GM19193 (cell line): ENCODE measurements around the gene OR4F15.

ENCODE experiments used
- POLR2A ChIP-seq: IDR thresholded peaks from 4 replicates; pipeline ENCODE4 v1.6.1; 2011; ENCODE audit not compliant: insufficient read depth, insufficient read length; ENCODE audit errors: extremely low read depth

Gene OR4F15, protein sequence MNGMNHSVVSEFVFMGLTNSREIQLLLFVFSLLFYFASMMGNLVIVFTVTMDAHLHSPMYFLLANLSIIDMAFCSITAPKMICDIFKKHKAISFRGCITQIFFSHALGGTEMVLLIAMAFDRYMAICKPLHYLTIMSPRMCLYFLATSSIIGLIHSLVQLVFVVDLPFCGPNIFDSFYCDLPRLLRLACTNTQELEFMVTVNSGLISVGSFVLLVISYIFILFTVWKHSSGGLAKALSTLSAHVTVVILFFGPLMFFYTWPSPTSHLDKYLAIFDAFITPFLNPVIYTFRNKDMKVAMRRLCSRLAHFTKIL

DNA sequence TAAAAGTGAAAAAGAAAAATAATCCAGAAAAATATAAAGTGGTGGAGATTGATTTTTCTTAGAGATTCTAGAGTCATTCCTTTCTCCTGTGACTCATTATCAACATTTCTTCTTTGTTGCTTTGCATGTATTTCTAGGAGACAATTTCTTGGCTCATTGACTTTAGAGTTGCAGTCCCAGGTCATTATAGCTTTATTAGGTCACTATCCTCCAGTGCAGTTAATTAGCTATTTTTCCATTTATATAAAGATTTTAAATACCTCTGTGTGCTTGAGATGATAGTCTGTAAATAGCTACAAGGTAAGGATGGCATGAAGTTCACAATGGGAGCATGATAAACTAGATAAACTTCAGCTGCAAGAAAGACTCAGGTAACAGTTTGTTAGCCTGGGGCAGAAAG, at the start of gene OR4F15:
TSS of gene OR4F15 (plus strand) at position 301 of the 400 bp plus-strand sequence. CDS start 5,985 bp downstream, outside the sequence.
- TF ChIP-seq POLR2A, result no peak

DNA sequence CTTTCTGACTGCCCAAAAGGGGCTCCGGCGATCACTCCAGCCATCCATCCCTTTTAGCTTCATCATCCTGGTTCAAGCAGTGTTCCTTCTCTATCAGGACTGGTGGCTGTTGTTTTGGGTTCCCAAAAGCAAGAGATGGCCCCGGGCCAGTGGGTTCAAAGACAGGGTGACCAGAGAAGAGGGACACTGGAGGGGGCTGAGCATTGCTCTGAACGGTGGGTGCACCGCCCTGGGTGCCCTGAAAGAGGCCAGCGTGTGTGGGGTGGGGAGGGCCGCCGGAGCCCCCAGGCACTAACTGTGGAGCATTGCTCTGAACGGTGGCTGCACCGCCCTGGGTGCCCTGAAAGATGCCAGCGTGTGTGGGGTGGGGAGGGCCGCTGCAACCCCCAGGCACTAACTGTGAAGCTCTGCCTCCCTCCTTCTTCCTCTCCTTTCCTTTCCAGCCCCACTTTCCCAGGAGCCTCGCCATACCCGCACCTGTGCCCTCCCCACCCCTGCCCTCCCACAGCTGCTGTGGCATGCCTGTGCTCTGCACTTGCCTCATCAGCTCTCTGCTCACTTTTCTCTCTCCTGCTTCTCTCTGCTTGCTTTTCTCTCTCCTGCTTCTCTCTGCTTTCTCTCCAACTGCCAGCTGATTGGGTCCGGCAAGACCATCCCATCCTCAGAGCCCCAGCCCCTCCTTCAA, 46.1 kb upstream of the OR4F15 start:
- TF ChIP-seq POLR2A, result no peak

DNA sequence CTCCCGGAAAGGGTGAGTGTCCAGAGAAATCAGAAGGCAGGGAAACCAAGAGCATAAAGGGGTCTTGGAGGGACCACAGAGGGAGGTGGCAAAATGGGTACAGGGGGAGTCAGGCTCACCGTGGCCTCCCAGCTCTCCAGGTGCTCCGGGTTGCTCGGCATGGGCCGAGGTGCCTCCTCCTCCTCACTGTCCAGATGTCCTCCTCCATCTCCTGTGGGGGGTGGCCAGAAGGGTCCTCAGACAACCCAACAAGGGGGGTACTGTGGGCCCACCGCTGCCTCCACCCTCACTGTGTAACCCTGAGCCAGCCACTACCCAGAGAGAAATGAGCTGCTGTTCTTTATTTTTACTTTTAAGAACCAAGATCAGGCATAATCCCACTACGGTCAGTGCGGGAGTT, 39.1 kb upstream of the OR4F15 start:
- no peak for TF ChIP-seq POLR2A

DNA sequence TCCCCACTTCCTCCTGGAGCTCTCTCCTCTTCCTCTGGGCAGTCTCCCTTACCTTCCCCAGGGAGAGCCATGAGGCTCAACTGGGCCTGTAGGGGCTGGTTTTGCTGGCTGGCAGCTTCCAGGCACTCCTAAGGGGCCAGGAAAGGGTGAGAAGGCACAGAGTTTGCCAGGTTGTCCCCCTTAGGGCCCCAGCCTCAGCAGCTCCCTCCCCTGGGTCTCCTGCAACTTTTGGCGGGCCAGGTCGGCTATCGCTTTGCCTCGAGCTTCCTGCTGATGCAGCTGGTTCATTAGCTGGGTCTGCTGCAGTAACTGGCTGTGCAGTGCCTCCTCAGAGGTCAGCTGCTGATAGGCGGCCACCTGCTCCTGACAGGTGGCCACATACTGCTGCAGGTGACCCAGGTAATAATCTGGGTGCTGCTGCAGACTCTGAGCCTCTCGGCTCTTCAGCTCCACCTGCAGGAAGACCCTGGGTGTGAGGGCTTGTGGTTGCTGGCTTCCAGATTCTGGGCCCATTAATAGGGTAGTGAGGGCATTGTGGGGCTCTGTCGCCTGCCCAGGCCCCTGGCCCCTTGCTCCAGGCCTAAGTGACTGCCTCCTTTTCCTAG, 38.4 kb upstream of the OR4F15 start:
- TF ChIP-seq POLR2A, result no peak

DNA sequence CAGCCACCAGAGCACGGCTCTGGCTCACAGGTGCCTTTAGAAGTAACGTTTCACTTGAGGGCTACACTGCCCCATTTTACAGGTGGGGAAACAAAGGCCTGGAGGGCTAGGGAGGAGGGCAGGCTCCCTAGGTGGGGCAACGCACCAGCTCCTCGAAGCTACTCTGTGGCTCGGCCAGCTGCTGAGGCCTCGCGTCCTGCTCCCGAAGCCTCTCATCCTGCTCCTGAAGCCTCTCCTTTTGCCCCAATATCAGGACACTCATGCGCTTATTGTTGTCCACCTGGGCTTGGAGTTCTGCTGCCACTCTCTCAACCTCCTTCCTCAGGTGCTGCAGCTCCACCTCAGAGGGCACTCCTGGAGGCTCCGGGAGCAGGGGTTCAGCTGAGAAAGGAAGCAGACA, 36.9 kb upstream of the OR4F15 start:
- TF ChIP-seq POLR2A, result no peak

DNA sequence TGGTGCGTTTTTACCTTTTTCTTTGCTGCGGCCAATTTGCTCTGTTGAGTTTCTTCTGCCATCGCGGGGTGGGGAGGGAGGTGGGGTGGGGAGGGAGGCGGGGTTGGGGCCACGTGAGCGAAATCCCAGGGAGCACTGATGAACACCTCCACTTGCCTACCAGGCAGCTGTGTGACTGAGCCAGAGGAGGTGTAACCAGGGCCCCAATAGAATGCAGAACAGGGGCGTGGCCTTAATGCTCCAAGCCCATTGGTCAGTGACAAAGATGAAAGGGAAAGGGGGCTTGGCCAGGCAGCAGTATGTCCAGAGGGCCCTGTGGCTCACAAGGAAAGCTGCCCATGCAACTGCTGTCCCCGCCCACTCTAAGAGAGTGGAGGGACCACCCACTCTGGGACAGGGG, 30.1 kb upstream of the OR4F15 start:
- no peak for TF ChIP-seq POLR2A

DNA sequence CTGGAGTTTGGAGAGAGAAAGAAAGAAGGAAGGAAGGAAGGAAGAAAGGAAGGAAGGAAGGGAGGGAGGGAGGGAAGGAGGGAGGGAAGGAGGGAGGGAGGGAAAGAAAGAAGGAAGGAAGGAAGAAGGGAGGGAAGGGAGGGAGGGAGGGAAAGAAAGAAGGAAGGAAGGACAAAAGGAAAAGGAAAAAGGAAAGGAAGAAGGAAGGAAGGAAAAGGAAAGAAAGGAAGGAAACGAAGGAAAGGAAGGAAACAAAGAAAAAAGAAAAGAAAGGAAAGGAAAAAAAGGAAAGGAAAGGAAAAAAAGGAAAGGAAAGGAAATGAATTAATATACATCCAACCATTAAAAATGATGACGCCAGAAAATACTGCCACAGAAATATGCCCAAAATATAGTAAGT, 27.4 kb upstream of the OR4F15 start:
- no peak for TF ChIP-seq POLR2A

DNA sequence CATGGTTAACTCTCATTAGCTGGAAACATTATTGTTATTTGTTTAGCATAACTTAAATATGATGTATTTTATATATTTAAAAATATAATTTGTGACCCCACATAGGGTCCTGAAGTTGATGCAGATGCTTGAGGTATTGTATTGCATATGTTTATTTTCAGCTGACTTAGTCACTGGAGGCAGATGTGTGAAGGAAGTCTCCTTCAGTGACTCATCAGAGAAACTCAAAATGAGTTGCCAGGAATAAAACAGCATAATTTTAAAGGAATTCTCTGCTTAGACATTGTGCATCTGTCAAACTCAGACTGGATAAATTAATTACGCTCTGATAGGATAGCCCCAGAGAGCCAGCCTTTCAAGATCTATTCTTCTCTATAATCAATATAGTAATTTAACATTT, 16.5 kb upstream of the OR4F15 start:
- no peak for TF ChIP-seq POLR2A

DNA sequence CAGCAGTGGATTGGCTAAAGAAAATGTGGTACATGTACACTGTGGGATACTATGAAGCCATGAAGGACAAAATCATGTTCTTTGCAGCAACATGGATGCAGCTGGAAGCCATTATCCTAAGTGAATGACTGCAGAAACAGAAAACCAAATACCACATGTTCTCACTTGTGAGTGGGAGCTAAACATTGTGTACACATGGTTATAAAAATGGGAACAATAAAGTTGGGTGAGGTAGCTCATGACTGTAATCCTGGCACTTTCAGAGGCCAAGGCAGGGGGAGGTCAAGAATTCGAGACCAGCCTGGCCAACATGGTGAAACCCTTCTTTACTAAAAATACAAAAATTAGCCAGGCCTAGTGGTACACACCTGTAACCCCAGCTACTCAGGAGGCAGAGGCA, 12.3 kb upstream of the OR4F15 start:
- no peak for TF ChIP-seq POLR2A

DNA sequence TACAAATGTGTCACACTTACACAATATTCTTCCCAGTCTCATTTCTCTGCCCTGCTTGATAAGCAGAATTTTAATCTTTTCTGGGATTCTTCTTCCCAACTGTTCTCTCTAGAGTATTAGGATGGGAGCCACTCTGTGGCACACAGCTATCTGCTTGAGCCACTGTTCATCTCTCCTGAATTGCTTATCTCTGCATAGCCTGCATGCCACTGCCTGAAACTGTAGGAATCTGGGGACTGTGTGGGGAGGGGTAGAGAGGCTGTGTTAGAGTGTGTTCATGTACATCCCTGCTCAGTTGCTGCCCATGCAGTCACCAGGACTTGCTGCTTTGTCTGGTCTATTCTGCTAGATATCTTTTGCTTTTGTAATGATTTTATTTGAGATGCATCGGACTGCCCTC, 11.0 kb upstream of the OR4F15 start:
- TF ChIP-seq POLR2A, result no peak

DNA sequence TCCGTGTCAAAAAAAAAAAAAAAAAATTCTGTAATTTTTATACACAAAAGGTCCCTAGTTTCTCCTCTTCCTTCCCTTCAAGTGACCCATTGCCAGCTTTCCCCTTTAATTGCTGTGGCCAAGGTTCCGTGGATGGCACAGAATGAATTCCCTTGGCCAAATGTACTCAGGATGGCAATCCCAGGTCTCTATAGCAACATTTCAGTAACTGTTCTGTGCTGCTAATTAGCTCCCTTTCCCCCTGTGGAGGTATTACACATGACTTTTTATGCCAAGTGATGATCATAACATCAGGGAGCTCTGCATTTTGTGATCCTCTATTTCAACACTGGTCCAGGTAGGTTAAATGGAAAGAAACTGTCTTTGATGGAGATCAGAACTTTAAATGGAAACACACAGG, 8.8 kb upstream of the OR4F15 start, which contains the start of gene OR4F6:
TSS of gene OR4F6 (plus strand) at position 301 of the 400 bp plus-strand sequence. CDS start 2,211 bp downstream, outside the sequence.
- TF ChIP-seq POLR2A, result no peak

DNA sequence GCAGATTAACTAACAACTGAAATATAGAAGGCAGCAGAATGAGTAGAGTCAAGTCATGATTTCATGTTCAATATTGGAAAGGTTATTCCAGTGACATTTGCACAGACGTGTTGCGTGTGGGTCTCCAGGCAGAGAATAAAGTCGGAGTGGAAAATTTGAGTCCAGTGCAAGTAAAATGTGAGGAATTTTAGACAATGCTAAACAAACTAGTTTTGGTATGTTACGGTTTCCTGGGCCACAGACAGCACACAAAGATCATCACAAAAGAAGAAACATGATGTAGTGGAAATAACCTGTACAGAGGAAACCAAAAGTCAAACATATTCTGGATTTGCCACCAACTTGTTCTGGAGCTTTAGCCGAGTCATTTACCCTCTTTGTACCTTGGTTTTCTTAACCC, 8.3 kb upstream of the OR4F15 start:
- TF ChIP-seq POLR2A, result no peak

DNA sequence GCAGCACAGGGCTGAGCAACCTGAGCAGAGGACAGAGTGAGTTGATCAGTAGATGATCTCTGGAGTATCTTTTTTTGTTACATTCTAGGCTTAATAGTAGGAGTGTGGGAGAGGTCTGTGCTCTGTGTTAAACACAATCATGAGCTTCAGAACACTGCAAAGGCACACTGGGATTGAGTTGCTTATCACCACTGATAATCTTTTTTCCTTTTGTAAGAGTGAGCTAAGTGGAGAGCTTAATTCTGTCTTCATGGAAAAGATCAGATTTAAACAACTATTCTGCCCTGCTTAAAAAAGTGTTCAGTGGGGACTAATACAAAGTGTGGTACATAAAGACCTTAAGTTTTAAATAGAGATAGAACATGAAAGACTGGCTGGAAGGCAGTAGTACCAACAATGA, 7.6 kb upstream of the OR4F15 start:
- no peak for TF ChIP-seq POLR2A

DNA sequence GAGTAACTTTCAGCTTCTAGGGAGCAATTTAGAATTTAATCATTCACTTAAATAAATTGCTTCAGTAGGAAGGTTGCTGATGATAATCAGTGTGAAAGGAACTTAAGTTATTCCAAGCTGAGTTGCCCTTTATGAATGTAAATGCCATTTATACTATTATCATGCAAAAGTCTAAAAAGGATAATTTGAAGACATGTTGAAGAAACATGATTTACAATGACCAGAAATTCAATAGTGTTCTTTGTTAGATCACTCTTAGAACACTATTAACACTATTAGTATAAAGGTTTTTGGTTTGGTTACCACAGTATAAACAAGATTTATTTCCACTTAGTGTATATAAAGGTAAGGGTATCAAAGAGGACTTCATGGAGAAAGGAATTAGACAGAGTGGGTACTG, 7.1 kb upstream of the OR4F15 start:
- TF ChIP-seq POLR2A, result no peak

DNA sequence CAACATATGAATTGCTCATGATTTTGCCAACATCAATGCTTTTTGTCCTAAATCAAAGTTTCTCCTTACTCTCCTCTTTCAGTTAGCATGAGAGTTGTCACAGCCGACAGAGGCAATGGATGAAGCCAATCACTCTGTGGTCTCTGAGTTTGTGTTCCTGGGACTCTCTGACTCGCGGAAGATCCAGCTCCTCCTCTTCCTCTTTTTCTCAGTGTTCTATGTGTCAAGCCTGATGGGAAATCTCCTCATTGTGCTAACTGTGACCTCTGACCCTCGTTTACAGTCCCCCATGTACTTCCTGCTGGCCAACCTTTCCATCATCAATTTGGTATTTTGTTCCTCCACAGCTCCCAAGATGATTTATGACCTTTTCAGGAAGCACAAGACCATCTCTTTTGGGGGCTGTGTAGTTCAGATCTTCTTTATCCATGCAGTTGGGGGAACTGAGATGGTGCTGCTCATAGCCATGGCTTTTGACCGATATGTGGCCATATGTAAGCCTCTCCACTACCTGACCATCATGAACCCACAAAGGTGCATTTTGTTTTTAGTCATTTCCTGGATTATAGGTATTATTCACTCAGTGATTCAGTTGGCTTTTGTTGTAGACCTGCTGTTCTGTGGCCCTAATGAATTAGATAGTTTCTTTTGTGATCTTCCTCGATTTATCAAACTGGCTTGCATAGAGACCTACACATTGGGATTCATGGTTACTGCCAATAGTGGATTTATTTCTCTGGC, 6.2 kb upstream of the OR4F15 start:
- TF ChIP-seq POLR2A, result no peak

DNA sequence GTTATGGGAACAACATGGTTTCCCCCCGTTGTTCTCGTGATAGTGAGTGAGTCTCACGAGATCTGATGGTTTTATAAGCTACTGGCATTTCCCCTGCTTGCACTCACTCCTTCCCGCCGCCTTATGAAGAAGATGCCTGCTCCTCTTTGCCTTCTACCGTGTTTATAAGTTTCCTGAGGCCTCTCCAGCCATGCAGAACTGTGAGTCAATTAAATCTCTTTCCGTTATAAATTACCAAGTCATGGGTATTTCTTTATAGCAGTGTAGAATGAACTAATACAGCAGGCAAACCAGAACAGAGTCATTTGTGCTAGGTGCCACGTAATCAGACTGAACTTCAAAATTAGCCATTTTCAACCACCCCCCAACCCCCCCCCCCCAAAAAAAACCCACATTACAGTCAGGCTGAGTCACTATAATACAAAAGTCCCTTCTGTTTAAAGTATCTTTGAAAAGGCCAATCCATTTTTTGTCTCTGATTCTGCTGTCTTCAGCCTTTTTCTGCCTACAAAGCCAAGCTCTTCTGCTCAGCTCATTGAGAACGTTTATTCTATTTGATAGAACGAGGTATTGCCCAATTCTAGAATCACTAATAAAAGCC, 4.6 kb upstream of the OR4F15 start:
- TF ChIP-seq POLR2A, result no peak

DNA sequence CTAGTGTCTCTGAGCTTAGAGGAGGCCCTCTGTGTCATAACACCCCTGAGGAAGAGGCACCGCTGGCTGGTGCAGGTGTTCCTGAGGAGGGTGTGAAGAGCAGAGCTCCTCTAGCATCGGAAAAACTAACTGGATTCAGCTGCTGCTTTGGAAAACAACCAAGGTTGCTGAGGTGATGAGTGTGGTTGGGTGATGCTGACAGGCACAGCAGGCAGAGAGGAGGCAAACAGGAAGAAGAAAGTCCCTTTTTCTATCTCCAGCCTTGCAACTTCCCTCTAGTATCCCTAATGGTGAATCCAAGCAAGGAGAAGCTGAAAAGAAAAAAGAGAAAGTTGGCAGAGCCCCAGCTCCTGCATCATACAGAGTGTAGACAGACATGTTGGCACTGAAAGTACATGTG, 3.8 kb upstream of the OR4F15 start:
- no peak for TF ChIP-seq POLR2A
